Stimulated activated naive CD8-positive, alpha-beta T cell treated with anti-CD3 and anti-CD28 coated beads, Interleukin-15, Interleukin-2, amounts not matched to agents 100 ng/mL and 50 ng/mL, for 24 hours (primary cell): ENCODE data around the gene MXRA7.
"Not testable (repeated sequence)": the region's sequence is repeated elsewhere in the genome, so short reads cannot be mapped to it uniquely, and the experiment has no call there.

Experiments
- H3K27ac Mint-ChIP-seq: one replicate; pipeline ENCODE4 v1.8.0; 2021; ENCODE audit warnings: mild to moderate bottlenecking, mixed read lengths
- H3K27me3 Mint-ChIP-seq: one replicate; pipeline ENCODE4 v1.8.0; 2021; ENCODE audit warnings: mixed read lengths
- H3K36me3 Mint-ChIP-seq: one replicate; pipeline ENCODE4 v1.8.0; 2021; ENCODE audit warnings: low read depth, mixed read lengths
- H3K4me1 Mint-ChIP-seq: one replicate; pipeline ENCODE4 v1.8.0; 2021; ENCODE audit warnings: low read depth, mixed read lengths
- H3K4me3 Mint-ChIP-seq: one replicate; pipeline ENCODE4 v1.8.0; 2021; ENCODE audit warnings: mild to moderate bottlenecking, mixed read lengths
- H3K9me3 Mint-ChIP-seq: one replicate; pipeline ENCODE4 v1.8.0; 2021; ENCODE audit warnings: mixed read lengths

The MXRA7 gene

GRCh38 chr17:76726776-76727718 lies 16.3 kb upstream of the MXRA7 start, which contains the start of gene METTL23:
Gene METTL23 (plus strand): TSS chr17:76726839. CDS start chr17:76729711, 2,872 bp downstream.
- Mint-ChIP-seq H3K27ac (peak within 1 kb of the TSS; percentile 95), H3K9me3 (no peaks in the 10 kb centered on the region), H3K4me1 (peaks cover 67% of the 10 kb centered on the region), H3K4me3 (peak within 1 kb of the TSS; percentile 94), H3K36me3 (peaks cover 61% of the 10 kb centered on the region), H3K27me3 (no peaks in the 10 kb centered on the region)

- H3K36me3 Mint-ChIP-seq, result peaks cover 61% of the 10 kb centered on the region
- no peaks in the 10 kb centered on the region for H3K27me3 Mint-ChIP-seq
- H3K4me1 Mint-ChIP-seq, result peaks cover 68% of the 10 kb centered on the region
- peak within 1 kb of the TSS; percentile 95 for H3K27ac Mint-ChIP-seq
- no peaks in the 10 kb centered on the region for H3K9me3 Mint-ChIP-seq
- peak within 1 kb of the TSS; percentile 94 for H3K4me3 Mint-ChIP-seq
Measured at GRCh38 chr17:76726231-76726775, 15.5 kb upstream of the MXRA7 start, which contains the start of gene JMJD6. Gene JMJD6 (minus strand): TSS chr17:76726606. CDS start chr17:76726475, 131 bp downstream.

- H3K27me3 Mint-ChIP-seq, result no peaks in the 10 kb centered on the region
- H3K36me3 Mint-ChIP-seq, result peaks cover 65% of the 10 kb centered on the region
- peak overlapping the region; percentile 94 for H3K4me3 Mint-ChIP-seq
- no peaks in the 10 kb centered on the region for H3K9me3 Mint-ChIP-seq
- peaks cover 68% of the 10 kb centered on the region for H3K4me1 Mint-ChIP-seq
- peak overlapping the region; percentile 91 for H3K27ac Mint-ChIP-seq
Measured at GRCh38 chr17:76725580-76726230, 14.9 kb upstream of the MXRA7 start.

- H3K4me3 Mint-ChIP-seq, result peak overlapping the region; percentile 94
Measured at GRCh38 chr17:76723812-76724211, 13.0 kb upstream of the MXRA7 start.

GRCh38 chr17:76722977-76723376 lies 12.2 kb upstream of the MXRA7 start:
- peaks cover 82% of the 10 kb centered on the region for H3K36me3 Mint-ChIP-seq
- H3K27me3 Mint-ChIP-seq, H3K27ac Mint-ChIP-seq, H3K9me3 Mint-ChIP-seq: not testable (repeated sequence)
- peaks cover 51% of the 10 kb centered on the region for H3K4me1 Mint-ChIP-seq
- H3K4me3 Mint-ChIP-seq, result peak overlapping the region; percentile 10

More at GRCh38 chr17:76723812-76724211, 13.0 kb upstream of the MXRA7 start:
- Mint-ChIP-seq H3K36me3 (peaks cover 73% of the 10 kb centered on the region), H3K27me3 (no peaks in the 10 kb centered on the region), H3K9me3 (no peaks in the 10 kb centered on the region), H3K27ac (no peak overlapping the region), H3K4me1 (peaks cover 55% of the 10 kb centered on the region)

GRCh38 chr17:76722279-76722678 lies 11.5 kb upstream of the MXRA7 start:
- H3K36me3 Mint-ChIP-seq, result peaks cover 80% of the 10 kb centered on the region
- H3K4me1 Mint-ChIP-seq, result peaks cover 48% of the 10 kb centered on the region
- no peak overlapping the region for H3K4me3 Mint-ChIP-seq
- H3K27me3 Mint-ChIP-seq, result no peaks in the 10 kb centered on the region
- no peaks in the 10 kb centered on the region for H3K9me3 Mint-ChIP-seq
- H3K27ac Mint-ChIP-seq, result no peak overlapping the region

- Mint-ChIP-seq H3K9me3 (no peaks in the 10 kb centered on the region), H3K27me3 (no peaks in the 10 kb centered on the region), H3K36me3 (peaks cover 85% of the 10 kb centered on the region), H3K4me1 (peaks cover 56% of the 10 kb centered on the region), H3K4me3 (no peak overlapping the region), H3K27ac (no peak overlapping the region)
Measured at GRCh38 chr17:76721463-76721862, 10.7 kb upstream of the MXRA7 start.

GRCh38 chr17:76720941-76721340 lies 10.2 kb upstream of the MXRA7 start:
- Mint-ChIP-seq H3K27ac (no peak overlapping the region), H3K4me1 (peaks cover 61% of the 10 kb centered on the region), H3K36me3 (peaks cover 91% of the 10 kb centered on the region), H3K9me3 (no peaks in the 10 kb centered on the region), H3K27me3 (no peaks in the 10 kb centered on the region), H3K4me3 (no peak overlapping the region)

- Mint-ChIP-seq H3K4me3 (no peak overlapping the region), H3K9me3 (no peaks in the 10 kb centered on the region), H3K4me1 (peaks cover 62% of the 10 kb centered on the region), H3K27me3 (no peaks in the 10 kb centered on the region), H3K36me3 (peaks cover 89% of the 10 kb centered on the region), H3K27ac (no peak overlapping the region)
Measured at GRCh38 chr17:76720211-76720610, 9.4 kb upstream of the MXRA7 start.

- no peaks in the 10 kb centered on the region for H3K9me3 Mint-ChIP-seq
- peaks cover 61% of the 10 kb centered on the region for H3K4me1 Mint-ChIP-seq
- no peak overlapping the region for H3K27ac Mint-ChIP-seq
- peaks cover 88% of the 10 kb centered on the region for H3K36me3 Mint-ChIP-seq
- H3K4me3 Mint-ChIP-seq, result no peak overlapping the region
- no peaks in the 10 kb centered on the region for H3K27me3 Mint-ChIP-seq
Measured at GRCh38 chr17:76718516-76718915, 7.8 kb upstream of the MXRA7 start.

GRCh38 chr17:76716839-76717215 lies 6.1 kb upstream of the MXRA7 start:
- peak overlapping the region; percentile 91 for H3K27ac Mint-ChIP-seq
- peaks cover 79% of the 10 kb centered on the region for H3K36me3 Mint-ChIP-seq

GRCh38 chr17:76716146-76716838 lies 5.5 kb upstream of the MXRA7 start:
- peak overlapping the region; percentile 91 for H3K27ac Mint-ChIP-seq
- H3K4me1 Mint-ChIP-seq, result peaks cover 53% of the 10 kb centered on the region
- H3K27me3 Mint-ChIP-seq, result no peaks in the 10 kb centered on the region
- H3K4me3 Mint-ChIP-seq, result peak overlapping the region; percentile 72
- peaks cover 74% of the 10 kb centered on the region for H3K36me3 Mint-ChIP-seq
- H3K9me3 Mint-ChIP-seq, result no peaks in the 10 kb centered on the region

More at GRCh38 chr17:76716839-76717215, 6.1 kb upstream of the MXRA7 start:
- Mint-ChIP-seq H3K4me1 (peaks cover 55% of the 10 kb centered on the region), H3K9me3 (no peaks in the 10 kb centered on the region), H3K4me3 (peak overlapping the region; percentile 72), H3K27me3 (no peaks in the 10 kb centered on the region)

GRCh38 chr17:76715496-76715830 lies 4.7 kb upstream of the MXRA7 start:
- Mint-ChIP-seq H3K4me3 (peak overlapping the region; percentile 72), H3K9me3 (no peaks in the 10 kb centered on the region), H3K4me1 (peaks cover 54% of the 10 kb centered on the region), H3K27ac (peak overlapping the region; percentile 91), H3K36me3 (peaks cover 66% of the 10 kb centered on the region), H3K27me3 (no peaks in the 10 kb centered on the region)

GRCh38 chr17:76714822-76715495 lies 4.2 kb upstream of the MXRA7 start:
- no peaks in the 10 kb centered on the region for H3K27me3 Mint-ChIP-seq
- peaks cover 60% of the 10 kb centered on the region for H3K36me3 Mint-ChIP-seq
- no peaks in the 10 kb centered on the region for H3K9me3 Mint-ChIP-seq
- H3K4me3 Mint-ChIP-seq, result peak overlapping the region; percentile 72
- peaks cover 54% of the 10 kb centered on the region for H3K4me1 Mint-ChIP-seq
- peak overlapping the region; percentile 91 for H3K27ac Mint-ChIP-seq
